Vagina (tissue), 2 donors: ENCODE data around the gene ATN1.

Experiments used
- CTCF ChIP-seq, 3 experiments: fragments of 450-650 bp in 2 of 3; fragments of 200-600 bp in 1 of 3; sonication (generic) in 1 of 3; IDR thresholded peaks; one replicate each; pipeline ENCODE4 v1.5.1; 2017 to 2019; ENCODE audit warnings: antibody characterized with exemption in 3 of 3, mild to moderate bottlenecking in 2 of 3, moderate library complexity in 2 of 3
- POLR2A ChIP-seq, 2 donors: fragments of 450-650 bp; IDR thresholded peaks; one replicate each; pipeline ENCODE4 v1.6.1; 2017; ENCODE audit warnings: antibody characterized with exemption in 2 of 2, mild to moderate bottlenecking in 2 of 2, moderate library complexity in 2 of 2
- POLR2AphosphoS5 ChIP-seq, 2 donors: sonication (generic); formaldehyde crosslinking; IDR thresholded peaks; one replicate each; pipeline ENCODE4 v1.9.0; 2017; ENCODE audit warnings: antibody characterized with exemption in 2 of 2, mild to moderate bottlenecking in 2 of 2, low read depth in 1 of 2; ENCODE audit not compliant: insufficient read depth in 1 of 2

DNA sequence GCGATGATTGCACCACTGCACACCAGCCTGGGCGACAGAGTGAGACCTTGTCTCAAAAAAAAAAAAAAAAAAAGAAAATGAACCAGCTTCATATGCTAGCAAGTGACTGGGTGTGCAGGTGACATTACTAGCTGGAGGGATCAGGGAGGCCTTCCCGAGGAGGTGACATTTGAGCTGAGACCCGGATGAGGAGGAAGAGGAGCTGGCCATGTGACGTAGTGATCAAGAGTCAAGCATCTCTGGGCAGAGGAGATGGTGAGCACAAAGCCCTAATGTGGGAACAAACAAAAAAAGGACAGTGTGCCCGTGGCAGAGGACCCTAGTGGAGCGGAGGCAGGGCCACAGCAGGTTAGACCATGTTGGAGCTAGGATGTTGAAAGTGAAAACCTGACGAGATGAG lies 19.9 kb downstream of the ATN1 start:
- TF ChIP-seq CTCF (IDR thresholded peaks at IDR 0.05), result no peak
- no peak for TF ChIP-seq POLR2A (IDR thresholded peaks at IDR 0.05)
- no peak for TF ChIP-seq POLR2AphosphoS5 (IDR thresholded peaks at IDR 0.05; ENCODE audit: insufficient read depth in 1 of 2, low read depth in 1 of 2)
